ENCODE measurements around the gene PDE4C. TPM values are rescaled to one million over a fixed set of nuclear protein-coding genes. Genes with fewer than 3 reads are reported as not detected.

The PDE4C gene
- polyA plus RNA-seq: not detected

- no peak for DNase-seq
- Mint-ChIP-seq H3K27ac (no peak within 1 kb of the TSS), H3K36me3 (no peaks in the 10 kb centered on the region), H3K9me3 (peaks cover 0 to 2% (median 0%) of the 10 kb centered on the region in 6 donors), H3K4me1 (peaks cover 11 to 13% of the 10 kb centered on the region in 2 donors), H3K4me3 (peak within 1 kb of the TSS in 1 of 5 donors; percentile 95), H3K27me3 (ENCODE audit: low read depth in 3 of 3) (peaks cover 18 to 40% (median 25%) of the 10 kb centered on the region in 3 donors)
Observed at GRCh38 chr19:18225702-18226468, at the start of gene PDE4C. TSS of gene PDE4C (minus strand) at chr19:18226438. CDS start at chr19:18226415, 23 bp downstream.

DNA sequence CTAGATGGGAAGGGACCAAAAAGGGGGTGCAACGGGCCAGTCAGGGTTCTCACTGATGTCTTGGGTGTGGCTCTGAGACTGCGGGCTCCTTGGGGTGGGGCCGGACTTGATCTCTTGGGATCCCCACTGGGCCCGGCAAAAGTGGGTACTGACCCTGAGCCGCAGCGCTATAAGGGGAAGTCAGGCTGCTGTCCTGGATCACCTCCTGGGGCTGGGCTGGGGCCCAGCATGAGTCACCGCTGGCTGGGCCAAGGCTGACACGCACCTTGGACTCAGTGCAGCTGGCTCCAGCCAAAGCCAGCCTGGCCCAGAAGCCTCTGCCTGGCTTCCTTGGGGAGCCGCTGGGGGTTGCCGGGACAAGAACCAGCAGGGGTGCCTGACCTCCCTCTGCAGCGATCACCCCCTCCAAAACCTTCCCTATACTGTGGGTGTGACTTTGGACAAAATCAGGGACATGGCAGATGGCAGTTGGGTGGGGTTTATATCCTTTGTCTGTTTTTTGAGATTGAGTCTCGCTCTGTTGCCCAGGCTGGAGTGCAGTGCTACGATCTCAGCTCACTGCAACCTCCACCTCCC, 48.6 kb upstream of the PDE4C start:
- Mint-ChIP-seq H3K27me3 (ENCODE audit: low read depth in 3 of 3) (peaks cover 67 to 82% (median 80%) of the 10 kb centered on the region in 3 donors), H3K27ac (peak overlapping the region in 4 of 6 donors; percentile 32 to 76 (median 58)), H3K4me1 (peaks cover 22 to 28% of the 10 kb centered on the region in 2 donors), H3K36me3 (peaks cover 0 to 6% (median 4%) of the 10 kb centered on the region in 3 donors), H3K4me3 (peak overlapping the region in 2 of 5 donors; percentile 21 to 36), H3K9me3 (no peaks in the 10 kb centered on the region)
- DNase-seq: peak; percentile 38 to 53 (median 39)

DNA sequence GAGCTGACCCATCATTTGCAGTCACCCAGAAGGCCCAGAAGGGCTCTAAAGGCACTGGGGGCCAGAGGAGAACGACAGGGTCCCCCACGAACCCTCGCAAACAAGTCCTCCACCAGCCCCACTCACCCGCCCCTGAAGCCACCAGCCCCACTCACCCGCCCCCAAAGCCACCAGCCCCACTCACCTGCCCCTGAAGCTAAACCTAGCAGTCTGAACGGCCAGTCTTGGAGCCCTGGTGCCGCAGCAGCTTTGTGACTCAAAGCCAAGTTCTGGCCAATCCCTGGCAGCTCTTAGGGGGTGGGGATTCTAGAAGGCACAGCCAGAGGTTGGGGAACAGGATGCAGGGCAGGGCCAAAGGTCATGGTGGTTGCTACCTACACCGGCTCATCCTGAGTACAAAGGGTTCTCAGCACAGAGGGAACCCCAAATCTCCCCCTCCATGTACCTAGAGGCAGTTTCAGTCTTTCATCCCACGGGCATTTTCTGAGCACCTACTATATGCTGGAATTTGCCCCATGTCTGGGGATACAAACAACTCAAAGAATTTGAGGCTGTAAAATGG, 48.1 kb upstream of the PDE4C start, which contains the start of gene IQCN:
IQCN (minus strand) TSS at position 234 of the 562 bp plus-strand sequence. CDS start 4,974 bp downstream, outside the sequence.
- Mint-ChIP-seq H3K27ac (peak within 1 kb of the TSS in 5 of 6 donors; percentile 32 to 76 (median 61)), H3K4me1 (peaks cover 17 to 25% of the 10 kb centered on the region in 2 donors), H3K9me3 (no peaks in the 10 kb centered on the region), H3K27me3 (ENCODE audit: low read depth in 3 of 3) (peaks cover 64 to 76% (median 74%) of the 10 kb centered on the region in 3 donors), H3K36me3 (peaks cover 0 to 2% (median under 1%) of the 10 kb centered on the region in 3 donors), H3K4me3 (peak within 1 kb of the TSS in 2 of 5 donors; percentile 21 to 36)
- DNase-seq: peak in 2 of 3 donors; percentile 35 to 39

- Mint-ChIP-seq H3K9me3 (no peaks in the 10 kb centered on the region), H3K27ac (peak overlapping the region in 2 of 6 donors; percentile 61 to 76), H3K4me1 (peaks cover 11 to 19% of the 10 kb centered on the region in 2 donors), H3K27me3 (ENCODE audit: low read depth in 3 of 3) (peaks cover 58 to 70% (median 68%) of the 10 kb centered on the region in 3 donors), H3K36me3 (no peaks in the 10 kb centered on the region), H3K4me3 (no peak overlapping the region)
- DNase-seq: peak in 1 of 3 donors; percentile 18
Observed at GRCh38 chr19:18273561-18274218, 47.5 kb upstream of the PDE4C start.

GRCh38 chr19:18271433-18271841, 45.2 kb upstream of the PDE4C start:
- H3K4me3 Mint-ChIP-seq: no peak overlapping the region
- H3K27ac Mint-ChIP-seq: peak overlapping the region in 2 of 6 donors; percentile 17 to 40
- peaks cover 0 to 6% of the 10 kb centered on the region in 2 donors for H3K4me1 Mint-ChIP-seq
- H3K27me3 Mint-ChIP-seq (ENCODE audit: low read depth in 3 of 3): peaks cover 39 to 47% (median 47%) of the 10 kb centered on the region in 3 donors
- no peak for DNase-seq
- peaks cover under 1 to 9% (median under 1%) of the 10 kb centered on the region in 3 donors for H3K36me3 Mint-ChIP-seq
- H3K9me3 Mint-ChIP-seq: no peaks in the 10 kb centered on the region

DNA sequence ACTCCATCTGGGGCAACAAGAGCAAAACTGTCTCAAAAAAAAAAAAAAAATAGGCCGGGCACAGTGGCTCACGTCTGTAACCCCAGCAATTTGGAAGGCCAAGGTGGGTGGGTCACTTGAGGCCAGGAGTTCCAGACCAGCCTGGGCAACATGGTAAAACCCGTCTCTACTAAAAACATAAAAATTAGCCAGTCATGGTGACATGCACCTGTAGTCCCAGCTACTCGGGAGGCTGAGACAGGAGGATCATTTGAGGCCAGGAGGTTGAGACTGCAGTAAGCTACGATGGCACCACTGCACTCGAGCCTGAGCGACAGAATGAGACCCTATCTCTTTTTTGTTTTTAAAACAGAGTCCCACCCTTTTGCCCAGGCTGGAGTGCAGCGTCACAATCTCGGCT, 44.1 kb upstream of the PDE4C start:
- Mint-ChIP-seq H3K4me3 (no peak overlapping the region), H3K27ac (no peak overlapping the region), H3K4me1 (peaks cover 0 to 6% of the 10 kb centered on the region in 2 donors), H3K9me3 (no peaks in the 10 kb centered on the region), H3K36me3 (peaks cover 5 to 15% (median 6%) of the 10 kb centered on the region in 3 donors), H3K27me3 (ENCODE audit: low read depth in 3 of 3) (peaks cover 30 to 39% (median 39%) of the 10 kb centered on the region in 3 donors)
- no peak for DNase-seq

DNA sequence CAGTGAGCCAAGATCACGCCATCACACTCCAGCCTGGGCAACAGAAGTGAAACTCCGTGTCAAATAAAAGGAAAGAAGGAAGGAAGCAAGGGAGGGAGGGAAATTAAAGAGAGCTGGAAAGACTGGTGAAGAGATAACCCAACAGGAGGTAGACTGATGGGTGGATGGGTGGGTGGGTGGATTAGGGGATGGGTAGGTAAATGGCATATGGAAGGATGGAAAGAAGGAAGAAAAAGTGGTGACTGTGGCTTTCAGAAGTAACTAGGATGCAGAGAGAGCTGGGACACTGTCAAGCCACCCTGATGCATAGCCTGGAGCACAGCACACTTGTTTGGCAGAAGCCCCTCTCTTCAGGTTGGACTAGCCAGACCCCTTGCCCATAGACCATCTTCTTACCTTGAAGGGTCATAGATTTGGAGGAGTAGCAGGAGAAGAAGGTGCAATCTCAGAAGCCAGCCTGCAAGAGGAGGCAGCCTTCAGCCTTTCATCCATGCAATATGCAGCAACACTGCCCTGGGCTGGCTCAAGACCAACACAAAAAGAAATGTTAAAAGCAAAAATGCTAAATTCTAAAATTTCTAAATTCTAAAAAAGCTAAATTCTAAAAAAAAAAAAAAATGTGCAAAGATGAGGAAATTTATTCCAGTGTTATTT, 43.0 kb upstream of the PDE4C start:
- Mint-ChIP-seq H3K36me3 (peaks cover 5 to 15% (median 6%) of the 10 kb centered on the region in 3 donors), H3K4me3 (no peak overlapping the region), H3K27me3 (ENCODE audit: low read depth in 3 of 3) (peaks cover 18 to 29% (median 28%) of the 10 kb centered on the region in 3 donors), H3K27ac (peak overlapping the region in 2 of 6 donors; percentile 55 to 61), H3K9me3 (no peaks in the 10 kb centered on the region), H3K4me1 (no peaks in the 10 kb centered on the region)
- no peak for DNase-seq

- no peak for DNase-seq
- Mint-ChIP-seq H3K9me3 (no peaks in the 10 kb centered on the region), H3K4me3 (no peak overlapping the region), H3K27me3 (ENCODE audit: low read depth in 3 of 3) (peaks cover 6 to 10% (median 7%) of the 10 kb centered on the region in 3 donors), H3K4me1 (no peaks in the 10 kb centered on the region), H3K36me3 (peaks cover 5 to 15% (median 6%) of the 10 kb centered on the region in 3 donors), H3K27ac (no peak overlapping the region)
Observed at GRCh38 chr19:18266771-18267686, 40.8 kb upstream of the PDE4C start.

DNA sequence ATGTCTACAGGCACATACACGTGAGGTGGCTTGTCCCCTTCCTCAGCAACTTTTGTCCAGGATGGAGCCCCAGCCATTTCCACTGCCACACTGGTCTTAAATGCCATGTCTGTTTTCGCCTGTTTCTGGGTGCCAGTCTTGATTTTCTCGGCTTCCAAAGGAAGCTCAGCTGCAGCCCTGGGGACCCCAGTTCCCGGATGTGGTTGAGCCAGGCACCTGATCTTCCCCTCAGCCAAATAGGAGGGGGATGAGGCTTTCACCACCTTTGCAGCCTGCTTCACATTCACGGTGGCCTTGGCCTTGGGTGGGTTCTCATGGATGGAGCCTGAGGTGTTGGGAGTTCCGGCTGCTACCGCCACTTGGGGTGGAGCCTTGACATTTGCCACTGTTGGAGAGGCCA, 39.3 kb upstream of the PDE4C start:
- H3K36me3 Mint-ChIP-seq: peaks cover 5 to 15% (median 6%) of the 10 kb centered on the region in 3 donors
- H3K4me1 Mint-ChIP-seq: no peaks in the 10 kb centered on the region
- DNase-seq: no peak
- no peak overlapping the region for H3K4me3 Mint-ChIP-seq
- no peak overlapping the region for H3K27ac Mint-ChIP-seq
- no peaks in the 10 kb centered on the region for H3K9me3 Mint-ChIP-seq
- H3K27me3 Mint-ChIP-seq (ENCODE audit: low read depth in 3 of 3): peaks cover 0 to 5% (median 0%) of the 10 kb centered on the region in 3 donors

- peaks cover 0 to 5% (median 0%) of the 10 kb centered on the region in 3 donors for H3K27me3 Mint-ChIP-seq (ENCODE audit: low read depth in 3 of 3)
- DNase-seq: no peak
- no peaks in the 10 kb centered on the region for H3K9me3 Mint-ChIP-seq
- H3K27ac Mint-ChIP-seq: no peak overlapping the region
- no peaks in the 10 kb centered on the region for H3K4me1 Mint-ChIP-seq
- no peak overlapping the region for H3K4me3 Mint-ChIP-seq
- H3K36me3 Mint-ChIP-seq: peaks cover 5 to 15% (median 6%) of the 10 kb centered on the region in 3 donors
Observed at GRCh38 chr19:18264971-18265540, 38.8 kb upstream of the PDE4C start.

DNA sequence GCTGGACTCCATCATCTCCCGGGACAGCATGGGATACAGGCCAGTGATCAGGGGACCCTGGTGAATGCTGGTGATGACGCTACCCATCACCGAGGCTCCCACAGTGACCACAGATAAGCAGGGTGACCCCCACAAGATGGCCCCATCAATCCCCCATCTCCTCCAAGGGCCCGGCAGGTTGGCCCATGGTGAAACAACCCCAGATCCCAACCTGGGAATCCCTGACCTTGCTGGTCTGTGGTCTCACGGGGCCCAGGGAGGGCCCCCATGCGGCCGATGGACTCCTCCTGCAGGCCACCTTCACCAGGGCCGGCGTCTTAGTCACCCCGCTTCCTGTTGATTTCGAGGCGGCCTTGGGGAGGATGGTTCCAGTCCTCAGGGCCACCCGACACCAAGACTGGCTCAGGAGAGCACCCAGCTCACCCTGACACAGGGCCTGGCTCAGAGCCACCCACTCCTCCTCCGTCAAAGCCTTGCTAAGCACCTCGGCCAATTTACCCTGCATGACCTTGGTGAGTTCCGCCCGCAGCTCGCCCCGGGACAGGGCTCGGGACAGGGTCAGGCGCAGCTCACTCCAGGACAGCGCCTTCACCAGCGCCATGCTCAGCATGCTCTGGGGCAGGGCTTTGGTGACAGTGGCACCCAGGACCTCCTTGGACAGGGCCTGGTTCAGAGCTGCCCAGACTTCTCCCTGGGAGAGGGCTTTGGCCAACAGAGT, 38.1 kb upstream of the PDE4C start:
- Mint-ChIP-seq H3K27ac (no peak overlapping the region), H3K4me3 (no peak overlapping the region), H3K9me3 (no peaks in the 10 kb centered on the region), H3K36me3 (peaks cover 5 to 15% (median 6%) of the 10 kb centered on the region in 3 donors), H3K27me3 (ENCODE audit: low read depth in 3 of 3) (peaks cover 0 to 3% (median 0%) of the 10 kb centered on the region in 3 donors), H3K4me1 (no peaks in the 10 kb centered on the region)
- DNase-seq: no peak
